ENCODE data around the gene PLAGL1.

PLAGL1 gene

DNA sequence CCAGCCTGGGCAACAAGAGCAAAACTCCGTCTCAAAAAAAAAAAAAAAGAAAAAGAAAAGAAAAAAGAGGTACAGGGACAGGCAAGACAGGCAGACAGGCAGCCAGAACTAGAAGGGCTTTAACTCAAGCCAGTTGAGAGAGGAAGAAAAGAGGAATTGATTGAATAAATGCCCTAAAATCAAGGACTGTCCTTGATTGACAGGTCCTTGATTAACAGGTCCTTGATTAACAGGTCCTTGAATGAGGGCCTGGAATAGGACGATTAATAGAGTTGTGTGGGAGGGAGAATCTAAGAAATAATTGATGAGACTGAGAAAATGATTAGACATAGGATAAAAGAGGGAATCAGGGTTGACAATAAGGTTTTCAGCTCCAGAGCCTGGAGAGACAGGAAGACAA is 107.7 kb downstream of the PLAGL1 start:
- Mint-ChIP-seq H3K4me3 (no peak overlapping the region), H3K4me1 (peaks cover 6% of the 10 kb centered on the region), H3K9me3 (peaks cover 4% of the 10 kb centered on the region), H3K27me3 (no peaks in the 10 kb centered on the region), H3K36me3 (peaks cover 12% of the 10 kb centered on the region), H3K27ac (no peak overlapping the region)
- ATAC-seq = no peak

- Mint-ChIP-seq H3K27me3 (no peaks in the 10 kb centered on the region), H3K9me3 (no peaks in the 10 kb centered on the region), H3K27ac (no peak overlapping the region), H3K4me1 (no peaks in the 10 kb centered on the region), H3K36me3 (no peaks in the 10 kb centered on the region), H3K4me3 (no peak overlapping the region)
- ATAC-seq = no peak
Observed at GRCh38 chr6:143896126-143896860, 111.8 kb downstream of the PLAGL1 start.

DNA sequence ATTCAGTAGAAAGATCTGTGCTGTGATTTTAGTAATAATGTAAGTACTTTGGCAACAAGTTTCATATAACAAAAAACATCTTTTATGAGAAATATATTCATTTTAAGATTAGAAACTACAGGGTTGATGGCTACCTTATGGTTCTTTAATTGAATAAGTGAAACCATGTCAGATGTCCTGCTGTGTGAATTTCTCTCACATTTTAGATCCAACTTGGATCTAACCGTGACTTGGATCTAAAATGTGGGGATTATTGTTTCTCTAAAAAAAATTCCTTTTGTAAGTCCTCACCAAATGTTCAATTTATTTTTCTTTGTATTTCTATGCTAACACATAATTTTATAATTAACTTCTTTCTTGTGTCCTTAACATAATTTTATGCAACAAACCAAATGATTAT is 113.4 kb downstream of the PLAGL1 start:
- H3K9me3 Mint-ChIP-seq = no peaks in the 10 kb centered on the region
- H3K27me3 Mint-ChIP-seq = no peaks in the 10 kb centered on the region
- no peak for ATAC-seq
- no peaks in the 10 kb centered on the region for H3K4me1 Mint-ChIP-seq
- H3K4me3 Mint-ChIP-seq = no peak overlapping the region
- H3K36me3 Mint-ChIP-seq = no peaks in the 10 kb centered on the region
- H3K27ac Mint-ChIP-seq = no peak overlapping the region

All from stimulated activated memory B cell treated with anti-CD40 and anti-IgM and Interleukin-4, amounts not matched to agents 10 μg/mL and 1 μg/mL and 100 μg/mL, for 72 hours (primary cell).